ENCODE data around the gene ZBTB21. TPM values are rescaled to one million over a fixed set of nuclear protein-coding genes. Genes with fewer than 3 reads are reported as not detected.
"Not testable (repeated sequence)": the region's sequence is repeated elsewhere in the genome, so short reads cannot be mapped to it uniquely, and the experiment has no call there.

Gene ZBTB21
- polyA plus RNA-seq, 10 donors = 4.9 to 7.6 (median 5.9) TPM

- no peak for DNase-seq
Measured at GRCh38 chr21:41970751-41971653, 39.2 kb downstream of the ZBTB21 start.

DNA sequence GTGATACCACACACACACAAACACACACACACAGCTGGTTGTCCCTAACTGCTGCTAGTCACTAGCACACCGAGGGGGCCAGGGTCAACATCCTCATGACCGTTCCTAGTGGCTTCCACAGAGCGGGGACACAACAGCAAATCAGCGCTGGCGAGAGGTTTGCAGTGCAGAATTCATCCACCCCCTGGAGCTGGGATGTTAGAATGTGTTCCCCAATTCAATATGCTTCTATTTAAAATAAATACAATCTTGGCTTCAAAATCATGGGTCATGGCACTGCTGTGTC, 40.1 kb downstream of the ZBTB21 start:
- DNase-seq = no peak

GRCh38 chr21:41967708-41968107, 42.5 kb downstream of the ZBTB21 start:
- no peak for DNase-seq

DNA sequence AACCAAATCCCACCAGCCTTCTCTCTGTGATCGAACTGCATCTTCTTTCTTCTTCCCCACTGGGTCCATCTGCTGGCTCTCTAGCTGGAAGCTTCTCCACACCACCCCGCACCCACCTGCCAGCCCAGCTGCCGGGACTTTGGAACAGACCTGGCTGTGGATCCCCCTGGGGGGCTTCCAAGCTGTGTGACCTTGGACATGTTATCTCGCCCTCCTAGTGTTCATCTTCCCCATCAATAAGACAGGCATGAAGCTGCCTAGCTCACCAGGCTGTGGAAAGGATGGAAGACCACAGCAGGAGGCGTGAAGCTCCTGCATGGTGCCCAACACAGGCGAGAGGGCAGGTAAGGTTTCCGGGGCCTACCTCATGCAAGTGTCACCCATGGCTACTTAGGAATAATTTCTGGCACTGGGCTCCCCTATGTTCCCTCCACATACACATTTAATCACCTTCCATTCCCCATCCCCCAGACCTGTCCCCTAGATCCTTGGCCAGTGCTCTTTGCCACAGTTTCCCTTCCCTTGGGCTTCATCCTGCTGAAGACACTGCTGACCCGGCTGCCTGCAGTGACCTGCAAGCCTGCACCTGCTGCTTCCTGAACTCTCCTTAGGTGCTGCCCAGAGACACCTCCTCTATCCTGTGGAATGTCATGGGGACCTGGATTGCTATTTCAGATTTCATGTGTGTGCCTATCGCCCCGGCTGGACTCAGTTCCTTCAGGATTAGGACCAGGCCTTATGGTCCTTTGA, 43.1 kb downstream of the ZBTB21 start:
- no peak for DNase-seq

DNA sequence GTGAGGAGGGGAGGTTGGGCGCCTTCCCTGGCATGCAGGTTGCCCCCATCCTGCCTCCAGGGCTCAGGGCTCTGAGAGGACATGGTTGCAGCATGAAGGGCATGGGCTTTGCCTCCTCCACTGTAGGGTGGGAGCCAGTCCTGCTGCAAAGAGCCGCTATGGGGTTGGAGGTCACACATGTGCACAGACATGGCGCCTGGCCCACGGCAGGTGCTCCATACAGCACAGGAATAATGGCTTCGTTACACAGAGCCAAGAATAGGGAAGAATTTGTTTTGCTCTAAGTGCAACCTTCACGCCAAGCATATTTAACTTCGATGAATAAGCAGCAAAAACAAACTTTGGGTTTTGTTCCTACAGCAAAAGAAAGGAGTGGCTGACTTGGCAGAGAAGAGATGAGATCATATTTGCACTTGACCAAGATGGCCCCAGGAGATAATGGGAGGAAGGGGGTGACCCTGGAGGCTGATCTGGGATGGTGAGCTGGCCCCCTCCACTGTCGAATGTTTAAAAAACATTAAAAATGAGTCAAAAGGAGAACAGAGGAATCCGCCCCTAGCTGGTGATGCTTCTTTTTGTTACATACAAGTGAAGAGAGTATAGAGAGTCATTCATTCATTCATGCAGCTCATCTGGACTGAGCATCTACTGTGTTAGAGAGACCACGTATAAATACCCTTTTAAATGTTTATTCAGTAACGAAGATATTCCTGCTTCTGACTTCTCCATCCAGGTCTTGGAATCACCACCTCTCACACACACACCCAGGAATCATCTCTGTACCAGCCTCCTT, 43.9 kb downstream of the ZBTB21 start:
- peak in 1 of 3 donors; percentile 52 for DNase-seq

DNA sequence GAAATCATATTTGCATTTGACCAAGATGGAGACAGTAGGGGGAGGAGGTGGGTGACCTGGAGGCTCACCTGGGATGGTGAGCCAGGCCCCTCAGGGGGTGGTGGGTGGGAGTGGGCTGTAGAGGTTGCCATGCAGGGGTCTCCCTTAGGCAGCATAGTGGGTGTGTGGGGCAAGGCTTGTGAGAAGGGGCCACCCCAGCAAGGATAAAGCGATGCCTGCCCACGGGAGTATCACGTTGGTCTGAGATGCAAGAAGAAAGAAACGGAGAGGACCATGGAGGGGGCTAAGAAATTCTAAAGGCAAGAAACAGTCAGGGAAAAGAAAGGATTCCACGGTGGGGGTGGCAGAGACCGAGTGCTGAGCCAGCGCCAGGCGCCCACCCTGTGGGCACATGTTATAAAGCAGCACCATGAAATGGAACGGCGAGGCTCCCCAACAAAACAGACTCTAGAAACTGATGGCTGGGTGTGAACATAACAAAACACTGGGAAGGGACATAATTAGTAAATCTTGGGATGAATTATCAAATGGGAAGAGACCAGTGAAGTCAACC, 44.6 kb downstream of the ZBTB21 start:
- DNase-seq = no peak

DNA sequence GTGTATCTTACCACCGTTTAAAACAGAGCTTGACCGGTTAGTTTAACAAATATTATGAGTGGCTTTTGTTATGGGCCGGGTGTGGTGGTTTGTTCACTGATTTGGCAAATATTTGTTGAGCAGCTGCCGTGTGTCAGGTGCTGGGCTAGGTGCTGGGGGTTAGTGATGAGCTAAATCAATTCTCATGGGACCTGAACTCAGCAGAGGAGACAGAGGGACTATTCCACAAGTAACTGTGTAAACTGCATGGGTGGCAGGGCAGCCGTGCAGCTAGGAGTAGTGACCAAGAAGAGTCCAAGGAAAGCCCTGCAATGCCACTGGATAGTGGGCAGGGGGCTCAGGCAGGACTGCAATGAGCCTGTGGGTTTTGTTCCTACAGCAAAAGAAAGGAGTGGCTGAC, 45.1 kb downstream of the ZBTB21 start:
- no peak for DNase-seq

DNA sequence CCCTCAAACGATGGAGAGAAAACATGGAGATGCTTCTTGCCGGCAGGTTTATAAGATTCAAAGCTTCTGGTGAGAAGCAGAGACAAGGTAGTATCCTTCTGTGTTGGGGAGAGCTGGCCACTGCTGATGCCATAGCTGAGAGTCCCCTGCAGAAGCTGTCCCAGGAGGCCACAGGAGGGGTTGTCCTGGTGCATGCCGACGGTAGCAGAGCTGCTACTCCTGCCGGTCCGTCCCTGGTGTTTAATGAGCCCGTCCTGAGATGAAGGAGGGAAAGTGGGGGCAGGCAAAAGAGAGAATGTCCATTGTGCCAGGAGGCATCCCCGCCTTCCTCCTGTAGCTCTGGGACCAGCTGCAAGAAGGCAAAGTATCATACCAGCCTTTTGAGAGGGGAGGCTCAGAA, 46.0 kb downstream of the ZBTB21 start:
- DNase-seq = no peak

DNA sequence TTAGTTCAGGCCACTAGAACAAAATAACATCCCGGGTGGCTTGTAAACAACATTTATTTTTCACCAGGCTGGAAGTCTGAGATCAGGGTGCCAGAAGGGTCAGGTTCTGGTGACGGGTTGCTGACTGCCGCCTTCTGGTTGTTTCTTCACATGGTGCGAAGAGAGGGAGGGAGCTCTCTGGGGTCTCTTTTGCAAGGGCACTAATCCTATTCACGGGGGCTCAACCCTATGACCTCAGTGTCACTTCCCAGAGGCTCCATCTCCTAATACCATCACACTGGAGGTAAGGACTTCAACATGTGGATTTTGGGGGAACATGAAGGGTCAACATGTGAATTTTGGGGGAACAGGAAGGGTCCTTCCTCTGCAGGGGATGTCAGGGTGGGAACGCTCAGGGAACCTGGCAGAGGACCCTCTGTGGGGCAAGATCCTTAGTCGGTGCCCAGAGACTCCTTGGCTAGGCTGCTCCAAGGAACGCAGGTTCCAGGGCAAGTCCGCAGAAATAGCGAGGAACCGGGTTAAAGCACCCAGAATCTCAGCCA, 47.7 kb downstream of the ZBTB21 start:
- no peak for DNase-seq

DNA sequence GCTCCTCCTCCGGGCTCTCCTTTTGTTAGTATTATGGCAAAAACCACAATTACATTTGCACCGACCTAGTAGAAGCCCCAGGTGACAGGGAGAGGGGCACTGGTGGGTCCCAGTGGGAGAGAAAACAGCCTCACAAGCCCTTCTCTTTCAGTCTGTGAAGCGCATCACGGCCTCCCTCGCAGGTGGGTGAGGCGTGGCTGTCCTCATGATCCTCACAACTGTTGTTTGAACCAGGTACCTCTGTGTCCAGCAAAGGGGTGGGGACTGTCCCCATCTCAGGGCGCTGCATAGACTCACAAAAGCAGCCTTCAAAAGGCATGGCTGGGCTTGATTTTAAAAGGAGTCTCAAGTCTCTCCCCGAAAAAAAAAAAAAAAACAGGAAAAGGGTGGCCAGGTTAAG, 48.4 kb downstream of the ZBTB21 start:
- no peak for DNase-seq

GRCh38 chr21:41961282-41961701, 48.9 kb downstream of the ZBTB21 start:
- DNase-seq = no peak

GRCh38 chr21:41960386-41960785, 49.8 kb downstream of the ZBTB21 start:
- DNase-seq = no peak

- DNase-seq = not testable (repeated sequence)
Measured at GRCh38 chr21:41959697-41960096, 50.5 kb downstream of the ZBTB21 start.

GRCh38 chr21:41958886-41959563, 51.1 kb downstream of the ZBTB21 start:
- no peak for DNase-seq

- DNase-seq = peak; percentile 85 to 93 (median 87)
Measured at GRCh38 chr21:41957991-41958766, 52.0 kb downstream of the ZBTB21 start.

DNA sequence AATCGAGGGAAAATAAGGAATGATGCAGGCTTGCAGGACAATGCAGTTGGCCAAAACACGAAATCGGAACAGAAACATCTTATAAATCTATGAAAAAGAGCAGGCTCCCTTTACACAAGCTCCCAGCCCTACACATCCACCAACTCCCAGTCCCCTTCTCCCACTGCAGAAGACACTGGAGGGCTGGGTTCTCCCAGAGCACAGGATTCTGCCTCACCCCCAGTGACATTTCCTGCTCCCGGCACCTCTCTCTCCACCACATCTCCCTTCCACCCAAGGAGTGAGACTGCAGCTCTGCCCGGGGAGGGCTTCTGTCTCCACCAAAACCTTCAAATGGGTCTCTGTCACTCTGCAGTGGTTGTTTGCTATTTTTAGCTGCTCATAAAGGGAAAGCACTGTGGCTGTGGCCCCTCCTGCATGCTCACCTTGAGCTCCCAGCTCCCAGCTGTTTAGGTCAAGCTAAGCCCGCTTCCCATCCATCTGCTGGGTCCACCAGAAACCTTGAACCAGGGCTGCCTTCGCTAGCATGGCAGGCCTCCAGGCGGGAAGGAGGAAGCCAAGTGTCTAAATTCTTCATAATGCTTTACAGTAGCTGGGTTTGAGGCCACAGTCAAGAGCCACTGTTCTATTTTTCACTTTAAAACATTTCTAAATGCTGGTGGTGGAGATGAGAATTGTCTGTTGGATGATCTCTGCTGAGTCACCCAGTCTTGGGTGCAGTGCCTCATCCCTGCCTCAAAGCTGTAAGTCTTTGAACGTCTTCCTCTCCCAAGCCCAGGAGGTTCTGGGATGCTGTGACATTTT, 53.0 kb downstream of the ZBTB21 start:
- DNase-seq = peak in 2 of 3 donors; percentile 48 to 49

DNA sequence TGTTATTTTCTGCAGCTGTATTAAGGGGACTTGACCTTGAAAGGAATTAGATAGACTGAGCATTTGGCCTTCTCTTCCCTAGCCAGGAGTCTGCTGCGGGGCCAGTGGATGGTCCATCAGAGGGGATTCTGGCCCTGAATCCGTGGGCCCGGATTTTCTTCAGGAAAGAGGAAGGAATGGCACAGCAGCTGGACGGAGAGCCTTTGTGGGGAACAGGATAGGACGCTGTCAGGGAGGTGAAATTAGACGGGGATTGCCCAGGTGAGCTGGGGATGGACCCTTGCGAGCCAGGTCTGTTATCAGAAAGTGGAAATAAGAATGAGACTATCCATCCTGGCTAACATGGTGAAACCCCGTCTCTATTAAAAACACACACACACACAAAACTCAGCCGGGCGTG, 54.6 kb downstream of the ZBTB21 start:
- DNase-seq = no peak

DNA sequence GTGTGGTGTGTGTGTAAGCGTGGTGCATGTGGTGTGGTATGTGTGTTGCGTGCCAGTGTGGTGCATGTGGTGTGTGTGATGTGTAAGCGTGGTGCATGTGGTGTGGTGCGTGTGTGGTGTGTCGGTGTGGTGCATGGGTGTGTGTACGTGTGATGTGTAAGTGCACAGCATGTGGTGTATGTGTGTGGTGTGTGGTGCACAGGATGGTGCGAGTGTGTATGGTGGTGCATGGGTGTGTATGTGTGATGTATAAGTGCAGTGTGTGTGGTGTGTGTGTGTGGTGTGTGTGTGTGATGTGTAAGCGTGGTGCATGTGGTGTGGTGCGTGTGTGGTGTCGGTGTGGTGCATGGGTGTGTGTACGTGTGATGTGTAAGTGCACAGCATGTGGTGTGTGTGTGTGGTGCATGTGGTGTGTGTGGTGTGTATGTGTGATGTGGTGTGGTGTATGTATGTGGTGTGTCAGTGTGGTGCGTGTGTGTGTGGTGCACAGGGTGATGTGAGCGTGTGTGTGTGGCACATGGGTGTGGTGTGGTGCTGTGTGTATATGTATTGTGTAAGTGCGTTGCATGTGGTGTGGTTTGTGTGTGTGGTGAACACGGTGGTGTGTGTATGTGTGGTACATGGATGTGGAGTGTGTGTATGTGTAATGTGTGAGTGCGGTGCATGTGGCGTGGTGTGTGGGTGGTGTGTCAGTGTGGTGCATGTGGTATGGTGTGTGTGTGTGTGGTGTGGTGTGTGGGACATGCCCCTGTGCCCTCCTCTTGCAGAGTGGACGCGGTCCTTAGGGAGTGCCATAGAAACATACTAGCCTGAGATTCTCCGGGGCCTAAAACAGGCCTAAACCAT, 55.3 kb downstream of the ZBTB21 start:
- no peak for DNase-seq

Data from muscle of back (tissue), 11 donors.